ENCODE results near the gene SLAIN1. TPM values are rescaled to one million over a fixed set of nuclear protein-coding genes. Genes with fewer than 3 reads are reported as not detected.

Gene SLAIN1
- total and polyA plus RNA-seq, 10 donors = 8.7 to 32.6 (median 17.0) TPM

GRCh38 chr13:77733674-77734073, 36.2 kb downstream of the SLAIN1 start:
- 89 to 100% (median 98%) methylated on average over 1 of the region's 1 CpG for WGBS, 5 donors
- H3K36me3 ChIP-seq = peaks cover 0 to 11% (median 0%) of the 10 kb centered on the region in 6 donors
- no peak overlapping the region for H3K27ac ChIP-seq
- no peak overlapping the region for H3K4me3 ChIP-seq
- no peak for DNase-seq
- TF ChIP-seq CTCF (IDR thresholded peaks at IDR 0.05 in 8 of 11, conservative IDR thresholded peaks at IDR 0.05 in 3 of 11) (no peak), POLR2AphosphoS5 (IDR thresholded peaks at IDR 0.05) (no peak), POLR2A (IDR thresholded peaks at IDR 0.05) (no peak)
- peaks cover 0 to 15% (median 10%) of the 10 kb centered on the region in 6 donors for H3K4me1 ChIP-seq
- H3K27me3 ChIP-seq (replicated peaks in 1 of 7) = no peaks in the 10 kb centered on the region
- H3K9me3 ChIP-seq = no peaks in the 10 kb centered on the region
- intact Hi-C loops (cut with DNase I; ENCODE audit: low total_unique reads) = no loop called here

- intact Hi-C loops (cut with DNase I; ENCODE audit: low total_unique reads) = no loop called here
- Histone ChIP-seq H3K4me3 (no peak overlapping the region), H3K9me3 (no peaks in the 10 kb centered on the region), H3K27me3 (replicated peaks in 1 of 7) (no peaks in the 10 kb centered on the region), H3K27ac (no peak overlapping the region), H3K36me3 (peaks cover 0 to 14% (median 0%) of the 10 kb centered on the region in 6 donors), H3K4me1 (peaks cover 0 to 14% (median 2%) of the 10 kb centered on the region in 6 donors)
- 68 to 90% (median 76%) methylated on average over 2 of the region's 2 CpGs for WGBS, 5 donors
- no peak for TF ChIP-seq POLR2A (IDR thresholded peaks at IDR 0.05)
- TF ChIP-seq CTCF (IDR thresholded peaks at IDR 0.05 in 8 of 11, conservative IDR thresholded peaks at IDR 0.05 in 3 of 11) = no peak
- TF ChIP-seq POLR2AphosphoS5 (IDR thresholded peaks at IDR 0.05) = no peak
- no peak for DNase-seq
These were observed 40.2 kb downstream of the SLAIN1 start for GRCh38 chr13:77737583-77738200.

- no peak for DNase-seq
- 80 to 84% (median 81%) methylated on average over 7 of the region's 7 CpGs for WGBS, 5 donors
- Histone ChIP-seq H3K27me3 (replicated peaks in 1 of 7) (no peaks in the 10 kb centered on the region), H3K4me1 (peaks cover 0 to 14% (median 2%) of the 10 kb centered on the region in 6 donors), H3K4me3 (no peak overlapping the region), H3K27ac (peak overlapping the region in 1 of 8 donors; percentile 2), H3K9me3 (no peaks in the 10 kb centered on the region), H3K36me3 (peaks cover 0 to 23% (median 0%) of the 10 kb centered on the region in 6 donors)
- TF ChIP-seq POLR2A (IDR thresholded peaks at IDR 0.05) (no peak), CTCF (IDR thresholded peaks at IDR 0.05 in 8 of 11, conservative IDR thresholded peaks at IDR 0.05 in 3 of 11) (no peak), POLR2AphosphoS5 (IDR thresholded peaks at IDR 0.05) (no peak)
- intact Hi-C loops (cut with DNase I; ENCODE audit: low total_unique reads) = no loop called here
These were observed 42.7 kb downstream of the SLAIN1 start for GRCh38 chr13:77740097-77740735.

DNA sequence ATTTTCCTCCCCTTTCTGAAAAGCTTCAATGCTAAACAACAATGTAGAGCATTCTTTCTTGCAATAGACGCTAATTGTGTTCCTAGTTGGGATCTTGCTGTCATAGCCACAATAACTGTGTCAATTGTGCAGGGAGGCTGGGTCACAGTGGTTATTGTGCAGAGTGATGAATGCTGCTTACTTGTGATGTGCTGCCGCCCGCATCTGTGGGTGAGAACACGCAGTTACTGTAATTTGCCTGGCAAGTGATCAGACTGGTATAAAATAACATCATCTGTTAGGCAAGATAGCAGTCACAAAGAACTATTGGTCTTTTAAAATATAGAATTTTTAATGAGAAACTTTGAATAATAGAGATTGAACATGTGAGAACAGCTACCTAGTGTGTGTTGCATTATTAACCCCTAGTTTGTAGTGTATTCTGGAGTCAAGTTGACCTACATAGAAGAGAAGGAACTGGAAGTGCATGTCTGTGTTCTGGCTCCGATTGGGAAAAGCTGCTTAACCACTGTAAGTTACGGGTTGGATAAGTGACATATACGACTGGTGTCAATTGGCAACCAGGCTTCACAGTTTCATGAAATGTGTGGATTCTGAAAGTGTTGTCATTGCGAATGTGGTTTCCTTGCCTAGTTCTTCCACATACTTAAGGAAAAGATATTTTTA, 43.6 kb downstream of the SLAIN1 start:
- TF ChIP-seq POLR2A (IDR thresholded peaks at IDR 0.05) (no peak), POLR2AphosphoS5 (IDR thresholded peaks at IDR 0.05) (no peak), CTCF (IDR thresholded peaks at IDR 0.05 in 8 of 11, conservative IDR thresholded peaks at IDR 0.05 in 3 of 11) (no peak)
- Histone ChIP-seq H3K4me1 (peaks cover 0 to 14% (median 2%) of the 10 kb centered on the region in 6 donors), H3K4me3 (no peak overlapping the region), H3K36me3 (peaks cover 0 to 28% (median 0%) of the 10 kb centered on the region in 6 donors), H3K9me3 (no peaks in the 10 kb centered on the region), H3K27me3 (replicated peaks in 1 of 7) (no peaks in the 10 kb centered on the region), H3K27ac (peak overlapping the region in 2 of 8 donors; percentile 3 to 24)
- 73 to 85% (median 73%) methylated on average over 8 of the region's 8 CpGs for WGBS, 5 donors
- no peak for DNase-seq
- intact Hi-C loops (cut with DNase I; ENCODE audit: low total_unique reads) = no loop called here
